GM21529 (cell line): Measurements from ENCODE around the gene TM9SF4.
"Not testable (repeated sequence)": the region's sequence is repeated elsewhere in the genome, so short reads cannot be mapped to it uniquely, and the experiment has no call there.

Source experiments
- ATAC-seq: cut with Tn5 transposase; IDR thresholded peaks from one replicate; pipeline ENCODE4 v1.9.1; 2021; ENCODE audit not compliant: unreplicated experiment

Gene TM9SF4

DNA sequence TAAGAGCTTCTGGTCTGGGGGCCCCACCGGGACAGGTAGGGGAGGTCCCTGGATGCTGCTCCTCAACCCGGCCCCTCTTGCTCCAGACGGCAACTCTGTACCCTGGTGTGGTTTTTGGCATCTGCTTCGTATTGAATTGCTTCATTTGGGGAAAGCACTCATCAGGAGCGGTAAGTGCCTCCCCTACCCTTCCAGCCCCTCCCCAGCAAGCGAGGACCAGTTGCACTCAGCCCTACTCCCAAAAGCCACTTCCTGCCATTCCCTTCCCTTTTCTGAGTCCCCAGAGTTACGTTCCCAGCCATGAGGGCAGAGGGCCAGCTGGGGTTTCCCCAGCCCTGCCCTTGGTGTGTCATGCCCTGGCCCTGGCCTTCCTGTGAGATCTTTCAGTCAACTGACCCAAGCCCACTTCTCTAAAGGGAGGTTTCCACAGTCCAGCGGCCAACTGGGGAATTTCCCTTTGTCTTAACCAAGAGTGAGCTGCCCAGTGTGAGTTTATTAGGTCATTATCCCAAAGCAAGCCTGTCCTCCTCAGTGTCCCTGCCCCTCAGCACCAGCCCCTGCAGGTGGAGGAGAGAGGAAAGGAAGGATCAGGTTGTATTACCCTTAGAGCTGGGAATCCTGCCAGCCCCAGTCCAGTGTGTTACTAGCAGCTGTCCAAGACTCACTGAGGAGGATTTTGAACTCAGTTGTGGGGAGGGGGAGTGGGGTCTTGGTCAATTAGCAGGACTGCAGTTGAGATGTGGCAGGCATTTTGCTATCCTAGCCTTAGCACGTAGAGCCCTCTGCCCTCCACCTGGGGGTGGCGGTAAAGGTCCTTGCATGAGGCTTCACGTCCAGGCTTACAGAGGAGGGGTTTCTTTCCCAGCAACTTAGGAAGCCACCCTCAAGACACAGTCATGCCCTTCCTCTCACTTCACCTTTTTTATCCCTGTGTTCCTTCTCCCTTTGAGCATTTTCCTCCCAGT is 45.8 kb downstream of the TM9SF4 start:
- peak; percentile 54 for ATAC-seq

DNA sequence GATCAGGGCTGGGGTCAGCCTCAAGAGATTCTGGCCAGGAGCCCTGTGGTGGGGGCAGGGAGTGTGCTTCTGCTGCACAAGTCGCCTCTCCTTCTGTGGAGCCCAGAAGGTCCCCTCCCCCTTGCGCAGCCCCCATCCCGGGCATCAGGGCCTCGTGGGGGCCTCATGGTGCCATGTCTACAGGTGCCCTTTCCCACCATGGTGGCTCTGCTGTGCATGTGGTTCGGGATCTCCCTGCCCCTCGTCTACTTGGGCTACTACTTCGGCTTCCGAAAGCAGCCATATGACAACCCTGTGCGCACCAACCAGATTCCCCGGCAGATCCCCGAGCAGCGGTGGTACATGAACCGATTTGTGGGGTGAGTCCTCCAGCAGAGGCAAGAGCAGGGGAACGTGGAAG is 48.1 kb downstream of the TM9SF4 start:
- no peak for ATAC-seq

DNA sequence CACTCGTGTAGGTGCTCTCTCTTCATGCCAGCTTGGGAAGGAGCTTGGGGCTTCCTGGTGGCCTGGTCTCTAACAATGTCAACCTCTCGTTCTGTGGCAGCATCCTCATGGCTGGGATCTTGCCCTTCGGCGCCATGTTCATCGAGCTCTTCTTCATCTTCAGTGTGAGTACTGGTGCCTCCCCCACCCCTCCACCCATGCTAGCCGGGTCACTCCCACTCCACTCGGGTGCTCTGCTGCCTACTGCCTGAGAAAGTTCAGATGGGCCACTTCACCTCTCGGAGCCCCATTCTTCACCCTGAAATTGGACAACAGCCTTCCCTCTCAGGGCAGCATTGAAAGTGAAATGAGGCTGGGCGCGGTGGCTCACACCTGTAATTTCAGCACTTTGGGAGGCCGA is 48.8 kb downstream of the TM9SF4 start:
- ATAC-seq: no peak

DNA sequence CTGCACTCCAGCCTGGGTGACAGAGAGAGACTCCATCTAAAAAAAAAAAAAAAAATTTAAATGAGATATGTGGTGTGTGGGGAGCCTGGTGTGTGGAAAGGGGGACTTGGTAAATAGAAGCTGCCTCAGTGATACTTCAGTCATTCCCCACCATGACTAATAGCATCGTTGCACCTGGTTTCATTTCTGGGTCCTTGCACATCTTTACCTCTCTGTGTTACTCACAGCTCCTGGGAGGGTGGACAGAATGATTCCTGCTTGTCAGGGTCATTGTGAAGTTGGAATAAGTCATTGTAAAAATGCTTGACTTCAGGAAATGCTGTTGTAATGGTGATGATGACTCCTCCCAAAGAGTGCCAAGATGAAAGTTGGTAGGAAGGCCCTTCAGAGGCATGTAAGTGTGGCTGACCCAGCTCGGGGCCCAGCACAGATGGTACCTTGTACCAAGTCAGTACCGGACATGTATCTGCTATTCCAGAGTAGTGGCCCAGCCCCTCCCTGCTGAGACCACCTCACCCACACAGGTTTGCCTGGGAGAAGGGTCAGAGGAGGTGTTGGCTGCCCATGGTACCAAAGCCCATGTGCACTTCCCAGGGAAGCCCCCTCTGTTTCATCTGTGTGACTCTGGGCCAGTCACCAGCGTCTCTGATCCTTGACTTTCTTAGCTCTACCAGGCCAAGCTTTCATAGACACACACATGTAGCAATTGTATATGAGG is 49.6 kb downstream of the TM9SF4 start:
- ATAC-seq: no peak

DNA sequence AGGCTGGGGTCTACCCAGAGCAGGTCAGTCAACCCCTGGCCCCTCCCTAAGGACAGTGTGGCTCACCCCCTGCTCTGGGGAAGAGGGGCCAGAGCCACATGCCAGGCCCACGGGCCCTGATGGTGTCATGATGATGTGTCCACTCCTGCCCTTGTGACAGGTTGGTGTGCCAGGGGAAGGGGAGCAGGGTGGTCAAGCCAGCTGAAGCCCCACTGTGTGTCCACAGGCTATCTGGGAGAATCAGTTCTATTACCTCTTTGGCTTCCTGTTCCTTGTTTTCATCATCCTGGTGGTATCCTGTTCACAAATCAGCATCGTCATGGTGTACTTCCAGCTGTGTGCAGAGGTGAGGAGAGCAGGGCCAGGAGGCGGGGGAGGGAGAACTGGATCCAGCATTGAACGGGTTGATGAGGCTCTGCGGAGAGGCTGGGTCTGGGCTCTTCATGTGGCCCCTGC is 50.3 kb downstream of the TM9SF4 start:
- no peak for ATAC-seq

DNA sequence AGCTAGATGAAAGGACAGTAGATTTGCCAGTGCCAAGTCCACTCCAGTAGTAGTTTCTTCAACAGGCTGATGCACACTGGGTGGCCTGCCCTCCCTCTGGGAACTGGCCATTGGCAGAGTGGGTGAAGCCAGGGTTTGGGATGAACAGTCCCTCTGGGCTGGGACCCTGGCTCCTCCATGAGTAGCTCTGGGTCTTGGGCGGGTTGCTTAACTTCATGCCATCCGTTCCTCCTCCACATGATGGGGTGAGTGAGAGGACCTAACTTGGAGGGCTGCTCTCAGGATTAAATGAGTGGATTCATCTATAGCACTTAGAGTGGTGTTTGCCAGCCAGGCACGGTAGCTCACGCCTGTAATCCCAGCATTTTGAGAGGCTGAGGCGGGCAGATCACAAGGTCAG is 50.8 kb downstream of the TM9SF4 start:
- ATAC-seq: no peak

DNA sequence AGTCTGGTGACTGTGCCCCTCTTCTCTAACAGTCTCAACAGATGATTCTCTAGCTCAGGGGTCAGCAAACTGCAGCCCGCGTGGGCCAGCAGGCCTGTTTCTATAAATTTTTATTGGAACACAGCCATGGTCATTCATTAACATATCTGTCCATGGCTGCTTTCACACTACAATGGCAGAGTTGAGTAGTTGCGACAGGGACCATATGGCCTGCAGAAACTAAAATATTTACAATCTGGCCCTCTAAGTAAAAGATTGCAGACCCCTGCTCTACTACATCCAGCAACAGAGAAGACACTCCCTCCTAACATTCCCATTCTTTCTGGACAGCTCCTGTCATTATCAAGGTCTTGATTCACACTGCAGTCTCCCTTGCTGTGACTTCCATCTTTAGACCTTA is 52.8 kb downstream of the TM9SF4 start:
- ATAC-seq: no peak

DNA sequence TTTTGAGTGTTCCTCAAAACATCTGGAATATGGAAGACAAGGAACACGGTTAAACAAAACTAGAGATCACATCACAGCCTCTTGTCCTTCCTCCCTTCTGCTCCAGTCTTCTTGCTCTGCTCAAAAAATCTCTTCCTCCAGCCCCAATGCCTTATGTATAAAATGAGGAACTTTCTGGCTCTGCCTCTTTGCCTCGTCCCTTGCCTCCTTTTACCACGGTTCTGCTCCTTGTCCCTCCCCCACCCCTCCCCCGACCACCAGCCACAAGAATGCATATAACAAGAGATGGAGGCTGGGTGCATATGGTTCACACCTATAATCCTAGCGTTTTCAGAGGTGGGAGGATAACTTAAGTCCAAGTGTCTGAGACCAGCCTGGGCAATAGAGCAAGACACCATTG is 54.4 kb downstream of the TM9SF4 start:
- ATAC-seq: no peak

DNA sequence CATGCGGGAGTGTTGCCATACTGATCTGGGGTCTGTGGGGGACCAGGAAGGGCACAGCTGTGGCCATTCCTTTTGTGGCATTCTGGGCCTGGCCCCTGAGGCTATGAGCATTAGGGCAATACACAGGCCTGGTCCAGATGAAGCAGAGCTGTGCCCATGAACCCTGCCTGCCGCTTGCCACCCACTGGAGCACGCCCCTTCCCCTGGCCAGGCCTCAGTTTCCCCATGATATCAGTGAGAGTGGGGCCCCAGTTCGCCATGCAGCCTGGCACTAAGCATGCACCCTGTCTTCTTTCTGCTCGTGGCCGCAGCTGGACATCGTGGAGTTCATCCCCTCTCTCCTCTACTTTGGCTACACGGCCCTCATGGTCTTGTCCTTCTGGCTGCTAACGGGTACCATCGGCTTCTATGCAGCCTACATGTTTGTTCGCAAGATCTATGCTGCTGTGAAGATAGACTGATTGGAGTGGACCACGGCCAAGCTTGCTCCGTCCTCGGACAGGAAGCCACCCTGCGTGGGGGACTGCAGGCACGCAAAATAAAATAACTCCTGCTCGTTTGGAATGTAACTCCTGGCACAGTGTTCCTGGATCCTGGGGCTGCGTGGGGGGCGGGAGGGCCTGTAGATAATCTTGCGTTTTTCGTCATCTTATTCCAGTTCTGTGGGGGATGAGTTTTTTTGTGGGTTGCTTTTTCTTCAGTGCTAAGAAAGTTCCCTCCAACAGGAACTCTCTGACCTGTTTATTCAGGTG is 55.6 kb downstream of the TM9SF4 start:
- no peak for ATAC-seq

DNA sequence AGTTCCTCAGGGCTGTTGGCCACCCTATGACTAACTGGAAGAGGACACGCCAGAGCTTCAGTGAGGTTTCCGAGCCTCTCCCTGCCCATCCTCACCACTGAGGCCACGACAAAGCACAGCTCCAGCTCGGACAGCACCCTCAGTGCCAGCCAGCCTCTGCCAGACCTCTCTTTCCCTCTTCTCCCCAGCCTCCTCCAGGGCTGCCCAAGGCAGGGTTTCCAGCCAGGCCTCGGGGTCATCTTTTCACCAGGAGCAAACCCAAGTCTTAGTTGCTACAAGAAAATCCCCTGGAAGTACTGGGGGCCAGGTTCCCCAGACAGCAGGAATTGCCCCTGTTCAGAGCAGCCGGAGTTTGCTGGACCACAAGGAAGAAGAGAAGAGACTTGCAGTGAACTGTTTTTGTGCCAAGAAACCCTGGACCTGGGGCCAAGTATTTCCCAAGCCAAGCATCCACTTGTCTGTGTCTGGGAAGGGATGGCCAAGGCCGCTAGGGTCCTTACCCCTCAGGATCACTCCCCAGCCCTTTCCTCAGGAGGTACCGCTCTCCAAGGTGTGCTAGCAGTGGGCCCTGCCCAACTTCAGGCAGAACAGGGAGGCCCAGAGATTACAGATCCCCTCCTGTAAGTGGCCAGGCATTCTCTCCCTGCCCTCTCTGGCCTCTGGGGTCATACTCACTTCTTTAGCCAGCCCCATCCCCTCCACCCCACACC is 56.5 kb downstream of the TM9SF4 start:
- ATAC-seq: no peak

DNA sequence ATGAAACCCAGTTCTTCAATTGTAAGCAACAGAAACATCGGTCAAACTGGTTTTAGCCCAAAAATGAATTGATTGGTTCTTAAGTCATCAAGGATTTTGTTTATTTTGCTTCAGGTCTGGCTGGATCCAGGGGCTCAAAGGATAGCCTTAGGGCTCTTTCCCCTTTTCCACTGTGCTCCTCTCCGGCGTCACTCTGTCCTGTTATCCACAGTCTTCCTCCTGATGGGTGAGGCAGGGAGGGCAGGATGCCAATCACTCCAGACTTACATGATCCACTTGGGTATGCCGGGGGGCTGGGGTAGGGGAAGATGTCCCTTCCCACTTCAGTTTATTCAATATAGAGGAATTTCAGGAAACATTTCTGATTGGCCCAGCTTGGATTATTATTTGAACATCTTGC is 58.0 kb downstream of the TM9SF4 start:
- ATAC-seq: no peak

DNA sequence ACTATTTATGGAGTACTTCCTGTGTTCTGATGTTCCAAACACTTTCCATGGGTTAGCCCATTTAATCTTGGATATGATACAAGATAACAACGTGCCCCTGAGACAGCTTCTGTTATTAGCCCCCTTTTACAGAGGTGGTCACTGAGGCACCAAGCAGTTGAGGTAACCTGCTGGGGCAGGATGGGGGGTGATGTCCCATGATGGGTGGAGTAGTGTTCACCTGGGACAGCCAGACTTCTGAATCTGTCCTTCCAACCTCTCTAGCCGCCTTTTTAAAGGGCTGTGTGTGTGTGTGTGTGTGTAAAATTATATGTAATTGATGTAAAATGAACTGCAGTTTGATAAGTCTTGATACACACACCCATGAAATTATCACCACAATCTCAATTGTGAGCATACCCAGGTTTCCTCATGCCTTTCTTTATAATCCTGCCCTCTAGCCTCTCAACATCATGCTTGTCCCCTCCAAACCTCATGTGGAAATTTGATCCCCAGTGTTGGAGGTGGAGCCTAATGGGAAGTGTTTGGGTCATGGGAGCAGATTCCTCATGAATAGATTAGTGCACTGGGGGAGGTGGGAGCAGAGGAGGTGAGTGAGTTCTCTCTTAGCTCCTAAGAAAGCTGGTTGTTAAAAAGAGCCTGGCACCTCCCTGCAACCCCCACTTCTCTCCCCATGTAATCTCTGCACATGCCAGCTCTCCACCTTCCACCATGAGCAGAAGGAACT is 58.8 kb downstream of the TM9SF4 start:
- no peak for ATAC-seq

DNA sequence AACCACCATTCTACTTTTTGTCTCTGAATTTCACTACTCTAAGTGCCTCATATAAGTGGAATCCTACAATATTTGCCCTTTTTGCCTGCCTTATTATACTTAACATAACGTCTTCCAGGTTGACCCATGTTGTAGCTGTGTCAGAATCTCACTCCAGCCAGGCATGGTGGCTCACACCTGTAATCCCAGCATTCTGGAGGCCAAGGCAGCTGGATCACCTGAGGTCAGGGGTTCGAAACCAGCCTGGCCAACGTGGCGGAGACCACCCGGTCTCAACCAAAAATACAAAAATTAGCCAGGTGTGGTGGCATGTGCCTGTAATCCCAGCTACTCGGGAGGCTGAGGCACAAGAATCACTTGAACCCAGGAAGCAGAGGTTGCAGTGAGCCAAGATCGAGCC is 68.2 kb downstream of the TM9SF4 start:
- ATAC-seq: not testable (repeated sequence)

DNA sequence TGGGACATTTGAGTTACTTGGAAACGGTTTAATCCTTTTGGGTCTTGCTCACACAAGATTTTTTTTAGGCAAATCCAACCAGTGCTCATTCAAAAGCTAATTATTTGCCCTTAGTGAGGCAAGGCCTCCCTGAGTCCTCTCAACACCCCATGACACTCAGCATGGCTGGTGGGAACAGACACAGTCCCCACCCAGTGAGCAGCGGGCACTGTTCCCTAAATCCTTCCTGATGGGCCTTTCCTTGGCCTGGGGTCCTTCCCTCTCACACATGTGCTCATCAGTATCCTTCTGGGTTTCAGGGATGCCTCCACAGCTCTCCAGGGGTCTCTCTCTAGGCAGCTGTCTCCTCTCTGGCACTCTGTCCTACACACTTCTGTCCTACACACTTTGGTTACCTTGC is 70.0 kb downstream of the TM9SF4 start:
- no peak for ATAC-seq

DNA sequence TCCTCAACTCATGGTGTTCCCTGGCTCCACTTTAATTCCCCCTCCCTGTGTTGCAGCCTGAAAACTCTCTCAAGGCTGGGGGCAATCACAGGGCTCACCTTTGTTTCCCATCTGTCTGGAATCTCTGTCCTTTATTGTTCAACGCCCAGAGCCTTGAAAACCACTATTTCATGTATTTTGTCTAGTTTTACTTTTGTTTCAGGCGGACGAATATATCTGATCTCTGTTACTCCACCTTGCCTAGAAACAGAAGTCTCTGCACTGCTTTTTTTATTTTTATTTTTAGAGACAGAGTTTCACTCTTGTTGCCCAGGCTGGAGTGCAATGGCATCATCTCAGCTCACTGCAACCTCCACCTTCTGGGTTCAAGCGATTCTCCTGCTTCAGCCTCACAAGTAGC is 70.4 kb downstream of the TM9SF4 start:
- ATAC-seq: no peak

DNA sequence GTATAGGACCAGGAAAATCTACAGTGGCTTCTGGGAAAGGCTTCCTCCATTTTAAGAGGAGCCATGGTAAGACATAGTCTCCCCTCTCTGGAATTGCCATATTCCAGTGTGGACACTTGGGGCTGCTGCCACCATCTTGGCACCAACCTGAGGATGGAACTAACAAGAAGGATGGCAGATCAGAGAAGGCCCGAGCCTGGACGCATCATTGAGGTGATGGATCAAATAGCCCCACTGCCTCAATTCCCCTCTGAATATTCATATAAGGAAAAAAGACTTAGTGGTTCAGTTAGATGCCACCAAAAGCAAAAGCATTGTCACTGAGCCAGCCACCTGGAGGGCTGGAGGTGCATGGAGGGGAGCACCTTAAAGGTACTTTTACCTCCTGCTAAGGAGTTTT is 72.1 kb downstream of the TM9SF4 start:
- ATAC-seq: no peak

DNA sequence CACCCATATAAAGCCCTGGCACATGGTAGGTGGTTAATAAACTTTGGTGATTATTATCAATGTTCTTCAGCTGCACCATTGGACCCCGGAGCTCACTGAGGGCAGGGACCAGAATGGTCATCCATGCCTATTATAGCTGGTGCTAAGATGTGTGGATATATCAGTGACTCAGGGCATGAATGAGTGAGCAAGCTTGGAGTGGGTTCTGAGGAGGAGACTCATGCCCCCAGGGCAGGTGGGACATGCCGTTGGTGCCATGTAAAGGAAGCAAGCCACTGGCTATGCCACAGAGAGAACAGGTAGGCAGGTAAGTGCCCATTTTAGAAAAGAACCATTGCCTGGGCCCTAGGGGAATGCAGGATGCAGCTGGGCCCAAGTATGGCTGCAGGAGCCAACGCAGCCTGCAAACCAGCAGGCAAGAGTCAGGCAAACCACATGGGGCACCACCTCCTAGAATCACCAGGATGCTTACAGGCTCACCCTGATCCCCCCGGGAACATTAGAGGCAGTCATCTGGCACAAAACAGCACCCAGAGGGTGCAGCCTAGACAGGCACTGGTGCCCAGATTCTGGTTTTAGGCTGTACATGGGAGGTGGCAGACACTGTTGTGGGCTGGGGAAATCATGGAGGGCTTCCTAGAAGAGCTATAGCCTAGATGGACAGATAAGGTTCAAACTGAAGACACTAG is 74.6 kb downstream of the TM9SF4 start:
- no peak for ATAC-seq

DNA sequence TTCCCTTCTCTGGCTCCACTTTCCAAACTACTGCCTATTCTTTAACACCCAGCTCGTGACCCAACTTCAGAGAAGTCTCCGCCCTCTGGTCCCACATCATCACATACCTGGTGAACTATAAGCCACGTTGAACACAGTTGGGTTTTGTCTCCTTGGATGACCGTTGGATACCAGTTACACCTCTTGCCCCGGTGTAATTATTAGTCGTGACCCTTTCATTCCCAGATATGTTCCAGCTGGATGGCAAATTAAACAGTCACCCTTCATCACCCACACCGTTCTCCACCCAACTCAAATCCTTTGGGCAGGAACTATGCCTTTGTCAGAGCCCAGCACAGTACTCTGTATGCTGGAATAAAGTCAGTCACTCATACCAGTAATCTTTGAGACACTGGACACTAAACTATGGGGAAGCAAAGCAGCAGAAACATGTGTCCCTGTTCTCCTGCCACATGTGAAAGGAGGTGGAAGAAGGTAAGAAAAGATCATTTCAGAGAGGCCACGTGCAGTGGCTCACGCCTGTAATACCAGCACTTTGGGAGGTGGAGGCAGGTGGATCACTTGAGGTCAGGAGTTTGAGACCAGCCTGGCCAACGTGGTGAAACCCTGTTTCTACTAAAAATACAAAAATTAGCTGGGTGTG is 75.6 kb downstream of the TM9SF4 start:
- ATAC-seq: no peak

DNA sequence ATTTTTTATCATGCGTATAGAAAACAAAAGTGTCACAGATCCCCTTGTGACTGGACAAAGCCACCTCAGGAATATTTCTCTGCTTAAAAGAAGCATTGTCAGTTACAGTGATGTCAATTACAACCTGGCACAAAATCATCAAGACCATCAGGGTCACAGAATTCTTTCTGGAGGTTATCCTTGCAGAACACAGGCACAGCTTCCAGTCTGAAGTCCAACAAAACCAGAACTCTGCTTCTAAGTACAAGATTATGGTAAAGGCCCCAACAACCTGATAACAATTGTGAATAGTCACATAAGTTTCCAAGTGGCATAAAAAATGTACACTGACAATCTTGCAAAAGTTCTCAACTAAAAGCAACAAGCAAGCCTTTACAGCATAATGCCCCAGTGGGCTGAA is 77.0 kb downstream of the TM9SF4 start:
- ATAC-seq: no peak
